Ascending aorta (tissue), 2 donors: ENCODE measurements around the gene OR2AG2. TPM values are rescaled to one million over a fixed set of nuclear protein-coding genes. Genes with fewer than 3 reads are reported as not detected.

Source experiments
- DNase-seq, 2 donors: peaks; one replicate each; pipeline ENCODE4 v3.0.0-alpha.2; 2019; ENCODE audit warnings: low spot score in 2 of 2
- H3K27ac ChIP-seq, 2 donors: fragments of 200-600 bp; sonication (generic); one replicate each; pipeline ENCODE4 v1.5.1; 2016 to 2017; ENCODE audit warnings: mild to moderate bottlenecking in 1 of 2
- H3K27me3 ChIP-seq: fragments of 200-600 bp; sonication (generic); one replicate; pipeline ENCODE4 v1.5.1; 2017
- H3K36me3 ChIP-seq, 2 donors: fragments of 200-600 bp; sonication (generic); one replicate each; pipeline ENCODE4 v1.5.1; 2016
- H3K4me1 ChIP-seq, 2 donors: fragments of 200-600 bp; sonication (generic); one replicate each; pipeline ENCODE4 v1.5.1; 2016 to 2017; ENCODE audit warnings: mild to moderate bottlenecking in 1 of 2
- H3K4me3 ChIP-seq, 2 donors: fragments of 200-600 bp; sonication (generic); one replicate each; pipeline ENCODE4 v1.5.1; 2016 to 2017; ENCODE audit warnings: mild to moderate bottlenecking in 1 of 2
- H3K9me3 ChIP-seq, 2 donors: fragments of 200-600 bp; sonication (generic); one replicate each; pipeline ENCODE4 v1.5.1; 2016
- CTCF ChIP-seq, 3 experiments: fragments of 200-600 bp in 2 of 3; fragments of 450-650 bp in 1 of 3; sonication (generic) in 2 of 3; IDR thresholded peaks; one replicate each; pipeline ENCODE4 v1.5.1; 2016 to 2019; ENCODE audit warnings: antibody characterized with exemption in 3 of 3, mild to moderate bottlenecking in 1 of 3, moderate library complexity in 1 of 3
- intact Hi-C: fragments of 100-400 bp; cut with DNase I; formaldehyde crosslinking; loops from one replicate; pipeline ENCODE4 v1.15.1; 2023
- total RNA-seq: library from RNA; depleted of rRNA; stranded (reverse); fragments of >200 nt; gene quantifications from one replicate; pipeline ENCODE4 v1.1.0, GENCODE V29; 2016

The OR2AG2 gene
- total RNA-seq, 1 donor from 2014 or later, result 0.43 TPM

- DNase-seq, result no peak
- TF ChIP-seq CTCF (IDR thresholded peaks at IDR 0.05), result no peak
- Histone ChIP-seq H3K27ac (peak overlapping the region in 1 of 2 donors; percentile 7), H3K4me1 (no peaks in the 10 kb centered on the region), H3K36me3 (no peaks in the 10 kb centered on the region), H3K4me3 (peak overlapping the region in 1 of 2 donors; percentile 34), H3K9me3 (no peaks in the 10 kb centered on the region), H3K27me3 (no peaks in the 10 kb centered on the region)
- intact Hi-C loops, result no loop called here
Measured at GRCh38 chr11:6746086-6746618, 25.6 kb downstream of the OR2AG2 start.

GRCh38 chr11:6745465-6746015 lies 26.2 kb downstream of the OR2AG2 start:
- H3K27me3 ChIP-seq, result no peaks in the 10 kb centered on the region
- no peaks in the 10 kb centered on the region for H3K36me3 ChIP-seq
- H3K4me1 ChIP-seq, result no peaks in the 10 kb centered on the region
- no peak overlapping the region for H3K27ac ChIP-seq
- intact Hi-C loops, result no loop called here
- peak overlapping the region in 1 of 2 donors; percentile 34 for H3K4me3 ChIP-seq
- DNase-seq, result no peak
- TF ChIP-seq CTCF (IDR thresholded peaks at IDR 0.05), result no peak
- H3K9me3 ChIP-seq, result no peaks in the 10 kb centered on the region

GRCh38 chr11:6745018-6745417 lies 26.8 kb downstream of the OR2AG2 start:
- Histone ChIP-seq H3K4me3 (no peak overlapping the region), H3K36me3 (no peaks in the 10 kb centered on the region), H3K27me3 (no peaks in the 10 kb centered on the region), H3K9me3 (no peaks in the 10 kb centered on the region), H3K4me1 (no peaks in the 10 kb centered on the region), H3K27ac (no peak overlapping the region)
- DNase-seq, result no peak
- intact Hi-C loops, result no loop called here
- TF ChIP-seq CTCF (IDR thresholded peaks at IDR 0.05), result no peak

GRCh38 chr11:6742260-6742659 lies 29.5 kb downstream of the OR2AG2 start:
- intact Hi-C loops, result no loop called here
- no peaks in the 10 kb centered on the region for H3K27me3 ChIP-seq
- DNase-seq, result no peak
- H3K4me1 ChIP-seq, result no peaks in the 10 kb centered on the region
- H3K4me3 ChIP-seq, result no peak overlapping the region
- H3K36me3 ChIP-seq, result no peaks in the 10 kb centered on the region
- H3K9me3 ChIP-seq, result no peaks in the 10 kb centered on the region
- H3K27ac ChIP-seq, result no peak overlapping the region
- no peak for TF ChIP-seq CTCF (IDR thresholded peaks at IDR 0.05)

GRCh38 chr11:6738590-6738989 lies 33.2 kb downstream of the OR2AG2 start:
- no peaks in the 10 kb centered on the region for H3K27me3 ChIP-seq
- DNase-seq, result no peak
- no peak for TF ChIP-seq CTCF (IDR thresholded peaks at IDR 0.05)
- no peaks in the 10 kb centered on the region for H3K9me3 ChIP-seq
- no peaks in the 10 kb centered on the region for H3K4me1 ChIP-seq
- H3K36me3 ChIP-seq, result no peaks in the 10 kb centered on the region
- H3K27ac ChIP-seq, result no peak overlapping the region
- intact Hi-C loops, result no loop called here
- no peak overlapping the region for H3K4me3 ChIP-seq
